HepG2 (cell line): Measurements from ENCODE around the gene GPHN. TPM values are rescaled to one million over a fixed set of nuclear protein-coding genes. Genes with fewer than 3 reads are reported as not detected.

Experiments
- ATAC-seq: fragments of 200-7000 bp; cut with Tn5 transposase; 3 replicates; pipeline ENCODE4 v1.9.1; 2020; ENCODE audit warnings: mild to moderate bottlenecking, moderate library complexity
- BruUV-seq: library from RNA; stranded (reverse); fragments of 400-500 nt; replicated peaks from 2 replicates; lab custom pipeline; 2021; lab: Mats Ljungman, UMichigan
- CTCF ChIA-PET: fragments of 300-600 bp; formaldehyde crosslinking; extraction: SDS; loops from one replicate; lab custom pipeline; 2021; ENCODE audit warnings: low total read pairs, inconsistent platforms, low intra/inter-chr PET ratio; lab: Yijun Ruan, JAX
- POLR2A ChIA-PET: fragments of 350-600 bp; sonication (Branson Sonifier 250); formaldehyde crosslinking; loops from one replicate; lab custom pipeline; 2020; ENCODE audit warnings: antibody characterized with exemption, inconsistent platforms; lab: Yijun Ruan, JAX
- DNase-seq: peaks from one replicate; pipeline ENCODE4 v3.0.0-alpha.2; 2015; ENCODE audit warnings: low spot score
- FAIRE-seq: peaks from 3 replicates; lab custom pipeline; 2011; peaks lifted over from hg19 to GRCh38; lab: Jason Lieb, UNC
- H2AFZ ChIP-seq: one replicate; pipeline ENCODE4 v1.6.1; 2011; ENCODE audit warnings: low read length, inconsistent platforms
- H3K27ac ChIP-seq: fragments of 300-600 bp; 3 replicates; pipeline ENCODE4 v1.8.0; 2011; ENCODE audit warnings: mixed run types, mild to moderate bottlenecking, mixed read lengths, low read length, inconsistent platforms; ENCODE audit not compliant: insufficient read depth; ENCODE audit errors: extremely low read length
- H3K27me3 ChIP-seq, 2 experiments: fragments of 200-600 bp in 1 of 2; 2 replicates in 1 of 2; 3 replicates in 1 of 2; pipeline versions ENCODE4 v1.6.0 to v1.8.0; 2011; ENCODE audit warnings: low read length in 2 of 2, mild to moderate bottlenecking in 2 of 2, moderate library complexity in 2 of 2, inconsistent platforms in 1 of 2; ENCODE audit not compliant: insufficient read depth in 2 of 2, control insufficient read depth in 1 of 2
- H3K36me3 ChIP-seq, 2 experiments: fragments of 200-600 bp in 1 of 2; replicated peaks in 1 of 2; 2 replicates in 1 of 2; 3 replicates in 1 of 2; pipeline versions ENCODE4 v1.5.1 to v1.8.0; 2011; ENCODE audit warnings: low read length in 2 of 2, inconsistent platforms in 1 of 2; ENCODE audit not compliant: insufficient read depth in 2 of 2, control insufficient read depth in 1 of 2
- H3K4me1 ChIP-seq: 2 replicates; pipeline ENCODE4 v1.5.1; 2012; ENCODE audit warnings: low read length, inconsistent platforms; ENCODE audit not compliant: insufficient read depth
- H3K4me2 ChIP-seq: 2 replicates; pipeline ENCODE4 v1.6.0; 2011; ENCODE audit warnings: low read depth, low read length, inconsistent platforms
- H3K4me3 ChIP-seq, 3 experiments: fragments of 200-600 bp in 1 of 3; sonication (generic), shearing (Covaris generic) in 1 of 3; replicated peaks in 1 of 3; 2 replicates each; pipeline ENCODE4 v1.5.1; 2011 to 2016; ENCODE audit warnings: low read length in 3 of 3, inconsistent platforms in 2 of 3, low read depth in 2 of 3, mild to moderate bottlenecking in 2 of 3, control low read depth in 1 of 3, mixed read lengths in 1 of 3; ENCODE audit not compliant: insufficient read depth in 1 of 3
- H3K79me2 ChIP-seq: one replicate; pipeline ENCODE4 v1.6.1; 2011; ENCODE audit warnings: low read length, inconsistent platforms; ENCODE audit not compliant: insufficient read depth
- H3K9ac ChIP-seq: 2 replicates; pipeline ENCODE4 v1.6.0; 2011; ENCODE audit warnings: mild to moderate bottlenecking, low read depth, low read length, inconsistent platforms; ENCODE audit not compliant: insufficient read depth
- H3K9me3 ChIP-seq: 2 replicates; pipeline ENCODE4 v1.5.1; 2012; ENCODE audit warnings: mild to moderate bottlenecking, low read length
- H4K20me1 ChIP-seq: 2 replicates; pipeline ENCODE4 v1.6.0; 2011; ENCODE audit warnings: inconsistent platforms, mild to moderate bottlenecking, low read length, moderate library complexity; ENCODE audit not compliant: insufficient read depth
- CEBPB ChIP-seq: IDR thresholded peaks from 2 replicates; pipeline ENCODE4 v1.6.1; 2011; ENCODE audit warnings: low read depth, low read length, improper control_type of control experiment, borderline replicate concordance
- GZF1 ChIP-seq: sonication (generic); formaldehyde crosslinking; IDR thresholded peaks from 2 replicates; pipeline ENCODE4 v1.5.1; 2020; ENCODE audit warnings: mild to moderate bottlenecking, missing genetic modification reagents
- KDM5A ChIP-seq: fragments of 200-600 bp; sonication (generic); IDR thresholded peaks from 2 replicates; pipeline ENCODE4 v1.7.0; 2018; ENCODE audit warnings: antibody characterized with exemption, mild to moderate bottlenecking, low read length, borderline replicate concordance
- MAFG ChIP-seq: sonication (generic); formaldehyde crosslinking; IDR thresholded peaks from 2 replicates; pipeline ENCODE4 v1.5.1; 2020; ENCODE audit warnings: mild to moderate bottlenecking, missing genetic modification reagents
- MED1 ChIP-seq: sonication (generic); formaldehyde crosslinking; IDR thresholded peaks from 2 replicates; pipeline ENCODE4 v1.4.0; 2020; ENCODE audit warnings: missing genetic modification reagents
- RAD21 ChIP-seq: fragments of 450-650 bp; formaldehyde crosslinking; IDR thresholded peaks from 2 replicates; pipeline ENCODE4 v1.5.0; 2020; ENCODE audit warnings: mild to moderate bottlenecking
- ZEB1 ChIP-seq: IDR thresholded peaks from 2 replicates; pipeline ENCODE4 v1.6.1; 2012; ENCODE audit warnings: mild to moderate bottlenecking, low read depth, inconsistent platforms; ENCODE audit not compliant: insufficient replicate concordance
- ZNF121 ChIP-seq: sonication (generic); formaldehyde crosslinking; IDR thresholded peaks from 2 replicates; pipeline ENCODE4 v1.5.0; 2020; ENCODE audit warnings: mild to moderate bottlenecking, missing genetic modification reagents
- ZNF556 ChIP-seq: sonication (generic); formaldehyde crosslinking; IDR thresholded peaks from 2 replicates; pipeline ENCODE4 v1.4.0; 2020; ENCODE audit warnings: mild to moderate bottlenecking, missing genetic modification reagents, borderline replicate concordance
- ZNF678 ChIP-seq: sonication (generic); formaldehyde crosslinking; IDR thresholded peaks from 2 replicates; pipeline ENCODE4 v1.4.0; 2020; ENCODE audit warnings: mild to moderate bottlenecking, missing genetic modification reagents
- ZSCAN12 ChIP-seq: sonication (generic); formaldehyde crosslinking; IDR thresholded peaks from 2 replicates; pipeline ENCODE4 v1.9.0; 2021; ENCODE audit warnings: mild to moderate bottlenecking, missing genetic modification reagents
- in situ Hi-C: cut with HindIII; loops from 2 replicates; pipeline ENCODE4 v1.10.0; 2017; ENCODE audit warnings: low pct_unique_long_range_greater_than_20kb; ENCODE audit not compliant: extremely low pct_ligation_motif_present
- intact Hi-C: fragments of 100-400 bp; cut with micrococcal nuclease; formaldehyde crosslinking; loops from one replicate; pipeline ENCODE4 v1.10.0; 2022; ENCODE audit not compliant: unreplicated experiment
- polyA plus RNA-seq, 8 experiments: library from polyadenylated mRNA; depleted of rRNA in 3 of 8; stranded (reverse) in 7 of 8; unstranded in 1 of 8; fragments of >200 nt; fragmentation: Illumina TruSeq in 4 of 8; extraction: Trizol in 4 of 8; gene quantifications; 2 replicates each; pipeline versions ENCODE4 v1.2.1 to v1.2.3, GENCODE V29; 2011 to 2016; ENCODE audit warnings: low read depth in 4 of 8, missing spikeins in 1 of 8, mixed read lengths in 1 of 8; ENCODE audit not compliant: insufficient read depth in 1 of 8
- total RNA-seq, 5 experiments: library from RNA; depleted of rRNA; stranded (reverse); fragments of >200 nt; fragmentation: Illumina TruSeq; extraction: Trizol; gene quantifications; 2 replicates each; pipeline ENCODE4 v1.2.3, GENCODE V29; 2016; ENCODE audit warnings: low read depth in 1 of 5
- TF ChIP-seq, protein P1 (sequence below): sonication (generic); formaldehyde crosslinking; conservative IDR thresholded peaks from 2 replicates; pipeline ENCODE4 v1.8.0; 2022; ENCODE audit warnings: low read depth, missing genetic modification reagents
- TF ChIP-seq, protein P2 (sequence below): sonication (generic); formaldehyde crosslinking; IDR thresholded peaks from 2 replicates; pipeline ENCODE4 v1.5.1; 2020; ENCODE audit warnings: missing genetic modification reagents, mild to moderate bottlenecking, borderline replicate concordance
- TF ChIP-seq, protein P3 (sequence below): sonication (generic); formaldehyde crosslinking; IDR thresholded peaks from 2 replicates; pipeline ENCODE4 v1.9.0; 2022; ENCODE audit warnings: low read depth, missing genetic modification reagents
- TF ChIP-seq, protein P4 (sequence below): sonication (generic); formaldehyde crosslinking; IDR thresholded peaks from 2 replicates; pipeline ENCODE4 v1.4.0; 2020; ENCODE audit warnings: missing genetic modification reagents, borderline replicate concordance
- TF ChIP-seq, protein P5 (sequence below): sonication (generic); formaldehyde crosslinking; IDR thresholded peaks from 2 replicates; pipeline ENCODE4 v1.8.1; 2023; ENCODE audit warnings: mild to moderate bottlenecking, inconsistent platforms, moderate library complexity, missing genetic modification reagents, borderline replicate concordance

The GPHN gene
- total and polyA plus RNA-seq, 2 of the 13 experiments (the other 11 are each of a cell fraction or from before 2014, with no cell fraction given), result 12.7 to 19.2 TPM

DNA sequence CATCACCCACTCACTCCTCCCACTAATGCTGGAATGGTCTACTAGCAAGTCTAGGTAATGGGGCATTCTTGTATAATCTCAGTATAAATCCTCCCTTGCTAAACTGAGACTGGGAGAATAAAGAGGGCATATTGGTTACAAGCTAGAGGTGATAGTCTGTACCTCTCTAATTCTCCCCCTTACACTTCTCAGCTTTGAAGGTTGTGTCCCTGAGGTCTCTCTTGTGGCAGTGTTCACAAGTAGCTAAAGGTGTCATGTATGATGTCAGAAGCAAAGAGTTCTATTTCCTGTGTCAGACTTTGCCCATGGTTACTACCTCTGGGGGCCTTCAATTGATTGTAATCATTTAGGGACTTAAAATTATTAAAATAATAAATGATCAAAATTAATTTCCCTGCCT lies 48.3 kb upstream of the GPHN start:
- TF ChIP-seq, protein P1, sequence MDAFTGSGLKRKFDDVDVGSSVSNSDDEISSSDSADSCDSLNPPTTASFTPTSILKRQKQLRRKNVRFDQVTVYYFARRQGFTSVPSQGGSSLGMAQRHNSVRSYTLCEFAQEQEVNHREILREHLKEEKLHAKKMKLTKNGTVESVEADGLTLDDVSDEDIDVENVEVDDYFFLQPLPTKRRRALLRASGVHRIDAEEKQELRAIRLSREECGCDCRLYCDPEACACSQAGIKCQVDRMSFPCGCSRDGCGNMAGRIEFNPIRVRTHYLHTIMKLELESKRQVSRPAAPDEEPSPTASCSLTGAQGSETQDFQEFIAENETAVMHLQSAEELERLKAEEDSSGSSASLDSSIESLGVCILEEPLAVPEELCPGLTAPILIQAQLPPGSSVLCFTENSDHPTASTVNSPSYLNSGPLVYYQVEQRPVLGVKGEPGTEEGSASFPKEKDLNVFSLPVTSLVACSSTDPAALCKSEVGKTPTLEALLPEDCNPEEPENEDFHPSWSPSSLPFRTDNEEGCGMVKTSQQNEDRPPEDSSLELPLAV (CRISPR knock-in tag), result no peak
- TF ChIP-seq ZNF678 (CRISPR knock-in tag) (no peak), MAFG (CRISPR knock-in tag) (no peak), KDM5A (no peak), RAD21 (CRISPR knock-in tag) (no peak), ZEB1 (no peak), GZF1 (CRISPR knock-in tag) (no peak), ZNF121 (CRISPR knock-in tag) (no peak), MED1 (no peak), ZNF556 (CRISPR knock-in tag) (no peak), ZSCAN12 (CRISPR knock-in tag) (no peak), CEBPB (no peak)
- TF ChIP-seq, protein P2, sequence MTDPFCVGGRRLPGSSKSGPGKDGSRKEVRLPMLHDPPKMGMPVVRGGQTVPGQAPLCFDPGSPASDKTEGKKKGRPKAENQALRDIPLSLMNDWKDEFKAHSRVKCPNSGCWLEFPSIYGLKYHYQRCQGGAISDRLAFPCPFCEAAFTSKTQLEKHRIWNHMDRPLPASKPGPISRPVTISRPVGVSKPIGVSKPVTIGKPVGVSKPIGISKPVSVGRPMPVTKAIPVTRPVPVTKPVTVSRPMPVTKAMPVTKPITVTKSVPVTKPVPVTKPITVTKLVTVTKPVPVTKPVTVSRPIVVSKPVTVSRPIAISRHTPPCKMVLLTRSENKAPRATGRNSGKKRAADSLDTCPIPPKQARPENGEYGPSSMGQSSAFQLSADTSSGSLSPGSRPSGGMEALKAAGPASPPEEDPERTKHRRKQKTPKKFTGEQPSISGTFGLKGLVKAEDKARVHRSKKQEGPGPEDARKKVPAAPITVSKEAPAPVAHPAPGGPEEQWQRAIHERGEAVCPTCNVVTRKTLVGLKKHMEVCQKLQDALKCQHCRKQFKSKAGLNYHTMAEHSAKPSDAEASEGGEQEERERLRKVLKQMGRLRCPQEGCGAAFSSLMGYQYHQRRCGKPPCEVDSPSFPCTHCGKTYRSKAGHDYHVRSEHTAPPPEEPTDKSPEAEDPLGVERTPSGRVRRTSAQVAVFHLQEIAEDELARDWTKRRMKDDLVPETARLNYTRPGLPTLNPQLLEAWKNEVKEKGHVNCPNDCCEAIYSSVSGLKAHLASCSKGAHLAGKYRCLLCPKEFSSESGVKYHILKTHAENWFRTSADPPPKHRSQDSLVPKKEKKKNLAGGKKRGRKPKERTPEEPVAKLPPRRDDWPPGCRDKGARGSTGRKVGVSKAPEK (CRISPR knock-in tag), result no peak
- TF ChIP-seq, protein P3, sequence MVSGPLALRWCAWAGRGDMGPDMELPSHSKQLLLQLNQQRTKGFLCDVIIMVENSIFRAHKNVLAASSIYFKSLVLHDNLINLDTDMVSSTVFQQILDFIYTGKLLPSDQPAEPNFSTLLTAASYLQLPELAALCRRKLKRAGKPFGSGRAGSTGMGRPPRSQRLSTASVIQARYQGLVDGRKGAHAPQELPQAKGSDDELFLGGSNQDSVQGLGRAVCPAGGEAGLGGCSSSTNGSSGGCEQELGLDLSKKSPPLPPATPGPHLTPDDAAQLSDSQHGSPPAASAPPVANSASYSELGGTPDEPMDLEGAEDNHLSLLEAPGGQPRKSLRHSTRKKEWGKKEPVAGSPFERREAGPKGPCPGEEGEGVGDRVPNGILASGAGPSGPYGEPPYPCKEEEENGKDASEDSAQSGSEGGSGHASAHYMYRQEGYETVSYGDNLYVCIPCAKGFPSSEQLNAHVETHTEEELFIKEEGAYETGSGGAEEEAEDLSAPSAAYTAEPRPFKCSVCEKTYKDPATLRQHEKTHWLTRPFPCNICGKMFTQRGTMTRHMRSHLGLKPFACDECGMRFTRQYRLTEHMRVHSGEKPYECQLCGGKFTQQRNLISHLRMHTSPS, result no peak
- TF ChIP-seq, protein P4, sequence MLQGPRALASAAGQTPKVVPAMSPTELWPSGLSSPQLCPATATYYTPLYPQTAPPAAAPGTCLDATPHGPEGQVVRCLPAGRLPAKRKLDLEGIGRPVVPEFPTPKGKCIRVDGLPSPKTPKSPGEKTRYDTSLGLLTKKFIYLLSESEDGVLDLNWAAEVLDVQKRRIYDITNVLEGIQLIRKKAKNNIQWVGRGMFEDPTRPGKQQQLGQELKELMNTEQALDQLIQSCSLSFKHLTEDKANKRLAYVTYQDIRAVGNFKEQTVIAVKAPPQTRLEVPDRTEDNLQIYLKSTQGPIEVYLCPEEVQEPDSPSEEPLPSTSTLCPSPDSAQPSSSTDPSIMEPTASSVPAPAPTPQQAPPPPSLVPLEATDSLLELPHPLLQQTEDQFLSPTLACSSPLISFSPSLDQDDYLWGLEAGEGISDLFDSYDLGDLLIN (CRISPR knock-in tag), result no peak
- TF ChIP-seq, protein P5, sequence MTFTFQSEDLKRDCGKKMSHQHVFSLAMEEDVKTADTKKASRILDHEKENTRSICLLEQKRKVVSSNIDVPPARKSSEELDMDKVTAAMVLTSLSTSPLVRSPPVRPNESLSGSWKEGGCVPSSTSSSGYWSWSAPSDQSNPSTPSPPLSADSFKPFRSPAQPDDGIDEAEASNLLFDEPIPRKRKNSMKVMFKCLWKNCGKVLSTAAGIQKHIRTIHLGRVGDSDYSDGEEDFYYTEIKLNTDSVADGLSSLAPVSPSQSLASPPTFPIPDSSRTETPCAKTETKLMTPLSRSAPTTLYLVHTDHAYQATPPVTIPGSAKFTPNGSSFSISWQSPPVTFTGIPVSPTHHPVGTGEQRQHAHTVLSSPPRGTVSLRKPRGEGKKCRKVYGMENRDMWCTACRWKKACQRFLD (CRISPR knock-in tag), result no peak
- ChIA-PET POLR2A (no interaction called here), CTCF (no interaction called here)
- Histone ChIP-seq H3K4me2 (no peak overlapping the region), H3K9ac (no peak overlapping the region), H3K27me3 (no peaks in the 10 kb centered on the region), H3K4me3 (no peak overlapping the region), H3K4me1 (no peaks in the 10 kb centered on the region), H3K36me3 (no peaks in the 10 kb centered on the region), H3K27ac (no peak overlapping the region), H3K79me2 (no peaks in the 10 kb centered on the region), H4K20me1 (no peaks in the 10 kb centered on the region), H3K9me3 (no peaks in the 10 kb centered on the region), H2AFZ (no peak overlapping the region)
- intact Hi-C loops, result no loop called here
- ATAC-seq, result no peak
- BruUV-seq, result no TSS peak
- no peak for DNase-seq
- FAIRE-seq, result no peak
- in situ Hi-C loops, result no loop called here
